NCI-H128 (cell line): ENCODE data around the gene RFTN1.

Experiments
- DNase-seq: peaks from one replicate; lab custom pipeline; 2025; ENCODE audit not compliant: unreplicated experiment; lab: John Stamatoyannopoulos, UW

RFTN1 gene

GRCh38 chr3:16513141-16514020, at the start of gene RFTN1:
RFTN1 (minus strand) TSS chr3:16513699; CDS start chr3:16493869, 19,830 bp downstream.
- DNase-seq = no peak

GRCh38 chr3:16559653-16560365, 46.3 kb upstream of the RFTN1 start:
- DNase-seq = no peak

GRCh38 chr3:16554126-16554525, 40.6 kb upstream of the RFTN1 start:
- DNase-seq = no peak

GRCh38 chr3:16552757-16553156, 39.3 kb upstream of the RFTN1 start:
- DNase-seq = no peak

GRCh38 chr3:16551342-16551976, 38.0 kb upstream of the RFTN1 start:
- no peak for DNase-seq

- DNase-seq = peak; percentile 33
These were observed 37.3 kb upstream of the RFTN1 start for GRCh38 chr3:16550676-16551341.

GRCh38 chr3:16550305-16550675, 36.8 kb upstream of the RFTN1 start:
- DNase-seq = no peak

GRCh38 chr3:16548721-16549120, 35.2 kb upstream of the RFTN1 start:
- no peak for DNase-seq

GRCh38 chr3:16547561-16548357, 34.3 kb upstream of the RFTN1 start:
- no peak for DNase-seq

- no peak for DNase-seq
These were observed 32.9 kb upstream of the RFTN1 start for GRCh38 chr3:16546186-16547010.

GRCh38 chr3:16545413-16546185, 32.1 kb upstream of the RFTN1 start:
- DNase-seq = no peak

GRCh38 chr3:16543242-16543864, 29.9 kb upstream of the RFTN1 start:
- DNase-seq = no peak

- no peak for DNase-seq
These were observed 25.0 kb upstream of the RFTN1 start for GRCh38 chr3:16538507-16538906.

GRCh38 chr3:16536996-16537395, 23.5 kb upstream of the RFTN1 start:
- DNase-seq = no peak

- DNase-seq = no peak
These were observed 22.8 kb upstream of the RFTN1 start for GRCh38 chr3:16536344-16536663.

- DNase-seq = no peak
These were observed 21.3 kb upstream of the RFTN1 start for GRCh38 chr3:16534640-16535262.

GRCh38 chr3:16533928-16534574, 20.6 kb upstream of the RFTN1 start:
- DNase-seq = no peak

- DNase-seq = no peak
These were observed 15.8 kb upstream of the RFTN1 start for GRCh38 chr3:16529264-16529663.
